ENCODE measurements around the gene USP50.
"Not testable (repeated sequence)": the region's sequence is repeated elsewhere in the genome, so short reads cannot be mapped to it uniquely, and the experiment has no call there.

USP50 gene

DNA sequence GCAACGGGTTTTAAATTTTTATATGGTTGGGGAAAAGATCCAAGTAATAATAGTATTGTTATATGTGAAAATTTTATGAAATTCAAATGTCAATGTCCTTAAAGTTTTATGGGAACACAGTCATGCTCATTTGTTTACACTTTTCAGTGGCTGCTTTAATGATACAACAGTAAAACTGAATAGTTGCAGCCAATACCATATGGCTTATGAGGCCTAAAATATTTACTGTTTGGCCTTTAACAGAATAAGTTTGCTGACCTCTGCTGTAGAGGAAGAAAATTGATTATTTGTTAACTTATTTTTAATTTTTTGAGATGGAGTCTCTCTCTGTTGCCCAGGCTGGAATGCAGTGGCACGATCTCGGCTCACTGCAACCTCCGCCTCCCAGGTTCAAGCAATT, 44.7 kb downstream of the USP50 start:
- DNase-seq, result no peak

DNA sequence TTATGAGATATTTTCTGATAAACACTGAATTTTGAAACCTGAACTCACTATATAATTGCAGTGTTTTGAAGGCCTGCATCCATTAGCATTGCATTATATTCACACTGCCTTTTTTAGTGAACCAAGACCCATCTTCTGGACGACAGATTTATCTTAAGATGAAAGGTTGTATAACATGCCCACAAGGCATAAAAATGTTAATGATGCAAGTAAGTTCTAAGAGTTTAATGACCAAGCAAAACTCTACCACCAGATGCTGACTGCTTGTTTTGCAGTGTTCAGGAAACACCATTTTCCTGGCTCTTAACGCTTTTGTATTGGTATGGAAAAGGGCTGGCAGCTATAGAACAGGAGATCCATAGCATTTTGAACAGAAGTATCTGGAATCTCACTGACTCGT, 46.1 kb downstream of the USP50 start:
- DNase-seq, result no peak

DNA sequence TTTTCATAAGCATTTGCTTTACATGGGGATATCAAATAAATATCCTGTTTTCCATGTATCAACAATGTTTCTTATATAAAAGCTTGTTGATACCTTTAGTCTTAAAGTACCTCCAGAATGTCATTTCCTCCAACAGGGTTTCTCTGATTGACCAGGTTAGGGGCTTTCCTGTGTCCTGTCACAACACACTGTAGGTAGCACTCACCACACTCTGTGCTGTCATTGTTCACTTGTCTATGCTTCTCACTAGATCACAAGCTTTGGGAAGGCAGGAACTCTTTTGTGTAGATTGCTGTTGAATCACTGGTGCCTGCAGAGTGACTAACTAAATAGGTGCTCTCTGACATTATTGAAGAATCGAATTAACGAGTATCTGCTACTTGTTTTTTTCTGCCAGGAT, 49.8 kb downstream of the USP50 start:
- no peak for DNase-seq

DNA sequence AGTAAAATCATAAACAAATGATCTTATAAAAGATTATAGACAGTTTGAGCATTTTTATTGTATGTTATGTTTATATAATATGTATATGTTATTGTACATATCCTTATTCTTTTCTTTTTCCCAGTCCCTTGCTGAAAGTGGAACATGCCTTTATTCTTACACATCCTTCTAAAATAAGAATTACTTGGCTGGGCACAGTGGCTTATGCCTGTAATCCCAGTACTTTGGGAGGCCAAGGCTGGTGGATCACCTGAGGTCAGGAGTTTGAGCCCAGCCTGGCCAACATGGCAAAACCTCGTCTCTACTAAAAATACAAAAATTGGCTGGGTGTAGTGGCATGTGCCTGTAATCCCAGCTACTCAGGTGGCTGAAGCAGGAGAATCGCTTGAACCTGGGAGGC, 51.9 kb downstream of the USP50 start:
- not testable (repeated sequence) for DNase-seq

DNA sequence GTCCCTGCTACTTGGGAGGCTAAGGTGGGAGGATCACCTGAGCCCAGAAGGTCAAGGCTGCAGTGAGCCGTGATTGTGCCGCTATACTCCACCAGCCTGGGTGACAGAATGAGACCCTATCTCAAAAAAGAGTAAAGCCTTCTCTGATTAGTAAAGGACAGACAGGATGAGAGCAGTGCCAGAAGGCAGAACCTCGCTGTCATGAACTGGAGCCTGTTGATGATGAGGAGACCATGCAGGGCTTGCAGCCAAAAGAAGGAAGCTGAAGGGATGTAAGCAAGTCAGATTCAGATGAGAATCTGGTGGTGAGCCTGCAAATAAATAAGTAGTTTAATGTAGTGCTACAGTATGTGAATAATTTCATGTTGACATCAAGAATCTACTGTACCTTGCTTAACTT, 52.8 kb downstream of the USP50 start:
- DNase-seq, result no peak

DNA sequence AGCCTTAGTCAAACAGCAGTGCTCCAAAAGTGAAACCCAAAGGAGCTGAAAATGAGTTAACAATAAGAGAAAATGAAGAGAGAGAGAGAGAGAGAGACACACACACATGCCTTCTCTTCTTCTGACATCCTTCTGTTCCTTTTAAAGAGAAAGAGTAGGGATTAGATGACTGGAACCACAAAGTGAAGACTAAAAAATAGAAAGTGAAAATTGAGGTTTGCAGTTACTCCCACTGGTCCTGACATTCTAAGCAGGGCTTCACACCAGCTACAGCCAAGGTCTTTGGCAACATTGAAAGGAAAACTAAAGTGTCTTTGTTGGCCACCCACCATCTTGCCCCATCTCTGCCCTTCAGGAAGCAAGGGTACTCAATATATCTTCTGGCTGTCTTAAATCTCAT, 59.2 kb downstream of the USP50 start:
- DNase-seq, result no peak

DNA sequence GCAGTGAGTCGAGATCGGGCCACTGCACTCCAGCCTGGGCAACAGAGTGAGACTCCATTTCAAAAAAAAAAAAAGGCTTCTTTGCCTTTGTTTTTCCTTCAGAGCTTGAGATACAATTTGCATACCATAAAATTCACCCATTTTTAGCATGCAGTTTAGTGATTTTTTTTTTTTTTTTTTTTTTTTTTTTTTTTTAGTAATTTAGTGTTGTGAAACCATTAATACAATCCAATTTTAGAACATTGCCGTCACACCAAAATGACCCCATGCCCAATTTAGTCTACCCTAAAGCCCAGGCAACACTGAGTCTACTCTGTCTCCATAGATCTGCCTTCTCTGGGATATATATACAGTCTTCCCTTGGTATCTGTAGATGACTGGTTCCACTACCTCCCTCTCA, 61.1 kb downstream of the USP50 start:
- no peak for DNase-seq

DNA sequence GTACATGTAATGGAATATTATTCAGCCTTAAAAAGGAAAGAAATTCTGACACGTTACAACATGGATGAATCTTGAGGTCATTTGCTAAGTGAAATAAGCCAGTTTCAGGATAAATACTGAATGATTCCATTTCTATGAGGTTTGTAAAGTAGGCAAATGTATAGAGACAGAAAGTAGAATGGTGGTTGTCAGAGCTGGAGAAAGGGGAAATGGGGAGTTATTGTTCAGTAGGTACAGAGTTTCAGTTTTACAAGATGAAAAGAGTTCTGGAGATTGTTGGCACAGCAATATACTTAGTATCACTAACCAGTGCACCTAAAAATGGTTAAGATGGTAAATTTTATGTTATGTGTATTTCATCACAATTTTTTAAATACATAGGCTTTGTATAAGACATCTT, 61.7 kb downstream of the USP50 start:
- no peak for DNase-seq

DNA sequence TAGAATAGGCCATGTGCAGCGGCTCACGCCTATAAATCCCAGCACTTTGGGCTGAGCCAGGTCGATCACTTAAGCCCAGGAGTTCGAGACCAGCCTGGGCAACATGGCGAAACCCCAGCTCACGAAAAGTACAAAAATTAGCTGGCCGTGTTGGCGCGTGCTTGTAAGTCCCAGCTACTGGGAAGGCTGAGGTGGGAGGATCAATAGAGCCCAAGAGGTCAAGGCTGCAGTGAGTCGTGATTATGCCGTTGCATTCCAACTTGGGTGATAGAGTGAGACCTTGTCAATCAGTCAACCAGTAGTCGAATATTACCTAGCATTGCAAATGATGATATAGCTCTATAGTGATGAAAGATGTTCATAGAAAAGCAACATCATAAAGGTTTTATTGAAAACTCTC, 70.3 kb downstream of the USP50 start:
- no peak for DNase-seq

DNA sequence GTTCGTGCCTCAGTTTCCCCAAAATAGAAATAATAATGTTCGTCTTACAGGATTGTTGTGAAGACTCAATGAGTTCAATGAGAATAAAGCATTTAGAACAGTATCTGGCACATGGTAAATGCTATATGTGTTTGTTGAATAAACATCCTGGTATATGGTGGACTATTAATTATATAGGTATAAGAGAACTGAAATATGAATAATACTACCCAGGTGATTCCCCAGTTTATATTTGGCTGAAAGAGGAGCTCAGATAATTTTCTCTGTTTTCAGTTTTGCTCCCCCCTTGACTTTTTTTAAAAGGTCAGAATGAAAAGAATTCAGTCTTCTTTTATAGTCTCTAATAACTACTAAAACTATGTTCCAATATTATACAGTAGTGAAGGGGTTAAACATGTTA, 75.4 kb downstream of the USP50 start:
- DNase-seq, result no peak

DNA sequence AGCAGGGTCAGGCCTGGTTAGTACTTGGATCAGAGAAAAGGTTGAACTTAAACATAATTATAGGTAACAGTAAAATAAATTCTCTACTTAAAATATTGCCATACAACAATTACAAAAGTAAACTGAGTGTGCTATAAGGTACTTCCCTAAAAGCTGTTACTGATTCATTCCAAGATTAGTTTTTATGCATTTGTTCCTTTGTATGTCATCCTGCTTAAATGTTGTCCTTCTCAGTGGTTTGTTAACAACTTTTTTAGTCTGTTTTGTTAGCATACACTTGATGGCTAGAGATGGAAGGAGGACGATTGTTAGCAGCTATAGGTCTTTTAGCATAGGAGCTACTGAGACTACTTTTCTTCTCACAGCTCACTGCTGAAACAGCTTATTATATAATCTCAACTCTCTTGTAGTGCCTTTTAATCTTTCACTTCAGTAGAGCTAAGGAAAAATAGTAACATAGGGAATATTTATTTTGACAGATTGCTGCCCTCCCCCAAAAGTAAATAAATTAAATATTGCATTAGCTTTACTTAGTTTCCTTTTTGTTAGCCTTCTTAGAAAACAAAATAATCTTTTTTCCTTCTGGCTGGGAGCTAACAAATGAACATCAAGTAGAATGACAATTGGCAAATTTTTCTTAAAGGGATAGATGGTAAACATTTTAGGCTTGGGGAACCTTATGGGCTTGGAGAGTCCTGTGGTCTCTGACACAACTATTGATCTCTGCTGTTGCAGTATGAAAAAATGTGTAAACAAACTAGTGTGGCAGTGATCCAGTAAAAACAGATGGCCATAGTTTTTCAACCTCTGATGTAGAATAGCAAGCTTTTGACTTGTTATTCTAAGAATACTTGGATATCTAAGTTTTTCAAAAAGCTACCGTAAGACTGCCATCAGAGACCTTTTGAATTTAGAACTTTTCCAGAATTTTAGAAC, 82.8 kb downstream of the USP50 start:
- DNase-seq, result no peak

DNA sequence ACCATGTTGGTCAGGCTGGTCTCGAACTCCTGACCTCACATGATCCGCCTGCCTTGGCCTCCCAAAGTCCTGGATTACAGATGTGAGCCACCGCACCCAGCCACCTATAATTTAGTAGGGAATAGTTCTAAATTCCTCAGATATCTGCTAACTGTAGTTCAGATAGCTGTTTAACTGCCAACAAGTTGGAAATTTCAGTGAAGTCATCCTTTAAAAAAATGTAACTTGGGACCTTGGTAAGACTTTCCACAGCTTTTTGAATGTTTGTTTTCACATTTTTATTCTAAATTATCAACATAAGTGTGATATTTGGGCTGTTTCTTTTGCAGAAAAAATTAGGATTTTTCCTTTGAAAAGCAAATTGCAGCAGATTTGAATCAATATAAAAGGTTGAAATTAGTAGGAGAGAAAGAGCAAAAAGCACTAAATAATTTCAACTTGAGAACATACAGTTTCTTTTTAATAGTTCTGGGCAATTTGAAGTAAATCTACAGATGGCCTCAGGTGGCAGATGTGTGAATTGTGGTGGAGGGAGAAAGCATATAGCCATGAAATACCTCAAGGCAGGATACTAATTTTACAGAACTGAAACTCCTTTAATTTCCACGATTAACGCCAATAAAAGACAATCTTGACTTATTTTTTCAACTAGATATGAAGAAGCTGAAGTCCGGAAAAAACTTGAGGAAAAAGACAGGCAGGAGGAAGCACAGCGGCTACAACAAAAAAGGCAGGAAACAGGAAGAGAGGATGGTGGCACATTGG, 87.9 kb downstream of the USP50 start:
- DNase-seq, result no peak

DNA sequence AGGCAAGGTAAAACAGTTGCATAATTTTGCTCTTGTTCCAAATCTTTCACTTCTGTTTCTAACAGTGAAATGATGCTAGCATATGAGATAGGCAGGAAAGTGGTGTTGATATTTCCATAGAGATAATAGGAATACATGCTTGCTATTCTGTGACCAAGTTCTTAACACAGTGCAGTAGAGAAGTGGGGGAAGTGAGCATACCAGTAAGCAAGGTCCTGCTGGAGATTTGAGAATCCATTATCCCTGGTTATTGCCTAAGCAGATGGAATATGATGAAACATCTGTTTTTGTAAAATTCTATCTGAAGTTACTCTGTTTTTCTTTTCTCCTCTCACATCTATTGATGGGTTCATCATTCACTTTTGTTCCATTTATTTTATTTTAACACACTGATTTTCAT, 93.5 kb downstream of the USP50 start:
- no peak for DNase-seq
